HG03139 (cell line): ENCODE measurements around the gene MX2.

Experiments used
- ATAC-seq: cut with Tn5 transposase; IDR thresholded peaks from one replicate; pipeline ENCODE4 v1.9.1; 2021; ENCODE audit not compliant: unreplicated experiment

Gene MX2

GRCh38 chr21:41432562-41433460 is 71.0 kb downstream of the MX2 start:
- ATAC-seq = no peak

- ATAC-seq = no peak
Observed at GRCh38 chr21:41433566-41433965, 71.7 kb downstream of the MX2 start.

GRCh38 chr21:41435706-41436105 is 73.9 kb downstream of the MX2 start:
- ATAC-seq = no peak

- ATAC-seq = no peak
Observed at GRCh38 chr21:41437729-41438128, 75.9 kb downstream of the MX2 start.

- ATAC-seq = no peak
Observed at GRCh38 chr21:41438425-41439113, 76.7 kb downstream of the MX2 start.

GRCh38 chr21:41439248-41439647 is 77.4 kb downstream of the MX2 start:
- no peak for ATAC-seq

- ATAC-seq = no peak
Observed at GRCh38 chr21:41441546-41441945, 79.7 kb downstream of the MX2 start.

GRCh38 chr21:41442481-41443186 is 80.8 kb downstream of the MX2 start:
- no peak for ATAC-seq

- no peak for ATAC-seq
Observed at GRCh38 chr21:41443562-41443961, 81.7 kb downstream of the MX2 start.

- ATAC-seq = no peak
Observed at GRCh38 chr21:41444703-41445464, 83.1 kb downstream of the MX2 start.

GRCh38 chr21:41445465-41445862 is 83.6 kb downstream of the MX2 start:
- no peak for ATAC-seq

GRCh38 chr21:41446586-41446985 is 84.8 kb downstream of the MX2 start:
- ATAC-seq = no peak

- ATAC-seq = no peak
Observed at GRCh38 chr21:41447356-41447755, 85.5 kb downstream of the MX2 start.

- no peak for ATAC-seq
Observed at GRCh38 chr21:41449613-41450012, 87.8 kb downstream of the MX2 start.

GRCh38 chr21:41451753-41452676 is 90.2 kb downstream of the MX2 start:
- ATAC-seq = no peak

GRCh38 chr21:41453198-41453597 is 91.4 kb downstream of the MX2 start:
- no peak for ATAC-seq

- no peak for ATAC-seq
Observed at GRCh38 chr21:41453761-41454160, 91.9 kb downstream of the MX2 start.

- no peak for ATAC-seq
Observed at GRCh38 chr21:41458121-41458520, 96.3 kb downstream of the MX2 start.

GRCh38 chr21:41458559-41458958 is 96.7 kb downstream of the MX2 start:
- ATAC-seq = no peak
